ENCODE measurements around the gene HAO2. TPM values are rescaled to one million over a fixed set of nuclear protein-coding genes. Genes with fewer than 3 reads are reported as not detected.

Gene HAO2
- total and polyA plus RNA-seq, 2 donors (not counting 3 experiments of a cell fraction or from before 2014, with no cell fraction given): not detected

DNA sequence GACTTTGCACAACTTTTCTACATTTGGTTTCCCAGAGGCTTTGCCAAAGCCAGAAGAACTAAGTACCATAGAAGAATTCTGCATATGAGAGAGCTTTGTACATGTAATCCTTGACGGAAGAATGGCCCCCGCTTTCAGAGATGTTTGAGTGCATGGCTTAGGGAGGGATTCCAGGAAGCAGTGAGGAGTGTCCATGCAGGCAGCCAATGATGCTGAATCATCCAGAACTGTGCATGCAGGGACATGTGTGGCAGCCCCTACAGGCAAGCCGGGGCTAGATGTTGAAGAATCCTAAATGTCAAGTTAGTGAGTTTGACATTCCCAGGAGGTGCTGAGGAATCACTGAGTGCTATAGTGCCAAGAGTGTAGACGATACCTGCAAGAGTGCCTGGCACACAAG lies 9.9 kb upstream of the HAO2 start:
- POLR2A ChIA-PET: no interaction called here
- BruUV-seq (replicated peaks): no TSS peak
- CTCF ChIA-PET: interaction anchor here (4.9 kb wide), 1 partner anchor 83 kb away, joined by 18 read pairs; no protein-coding TSS in a partner anchor

More for the DNA sequence above, 9.9 kb upstream of the HAO2 start:
- Histone ChIP-seq H2AFZ (ENCODE audit: low read depth, low read length) (no peak overlapping the region), H3K9me1 (replicated peaks; ENCODE audit: control insufficient read depth, extremely low read depth, insufficient read depth, low read length) (no peaks in the 10 kb centered on the region), H3K4me1 (ENCODE audit: control insufficient read depth, extremely low read depth, insufficient read depth, low read length) (no peaks in the 10 kb centered on the region), H3K79me2 (ENCODE audit: control insufficient read depth, insufficient read depth, low read length) (no peaks in the 10 kb centered on the region), H3K4me3 (replicated peaks in 1 of 3; ENCODE audit: insufficient read depth in 1 of 3, low read depth in 1 of 3, low read length in 3 of 3) (no peak overlapping the region), H3K36me3 (ENCODE audit: control insufficient read depth in 2 of 2, extremely low read depth in 1 of 2, insufficient read depth in 2 of 2, low read length in 2 of 2) (no peaks in the 10 kb centered on the region), H3K27ac (ENCODE audit: insufficient read depth, low read depth, low read length) (no peak overlapping the region), H3K4me2 (ENCODE audit: insufficient read depth, low read length) (no peak overlapping the region), H4K20me1 (replicated peaks; ENCODE audit: control insufficient read depth, extremely low read depth, insufficient read depth, low read length) (no peaks in the 10 kb centered on the region), H3K9ac (replicated peaks; ENCODE audit: extremely low read depth, insufficient read depth, low read length) (no peak overlapping the region), H3K9me3 (replicated peaks; ENCODE audit: control insufficient read depth, insufficient read depth, low read length) (no peaks in the 10 kb centered on the region), H3K27me3 (ENCODE audit: control insufficient read depth in 2 of 2, insufficient read depth in 2 of 2, low read length in 2 of 2) (no peaks in the 10 kb centered on the region)
- FAIRE-seq (no peak), DNase-seq (ENCODE audit: low read depth, low spot score) (no peak)
- TF ChIP-seq POLR2AphosphoS5 (IDR thresholded peaks at IDR 0.05; ENCODE audit: insufficient read depth, low read depth, low read length) (no peak), FOS (IDR thresholded peaks at IDR 0.05; ENCODE audit: borderline replicate concordance, insufficient read depth, low read length) (no peak), MAX (IDR thresholded peaks at IDR 0.05; ENCODE audit: insufficient read depth, insufficient read length) (no peak), GATA2 (IDR thresholded peaks at IDR 0.05; ENCODE audit: insufficient read depth, insufficient read length, low read depth, low read length) (no peak), POLR2A (IDR thresholded peaks at IDR 0.05; ENCODE audit: low read depth, low read length) (no peak), EZH2 (IDR thresholded peaks at IDR 0.05; ENCODE audit: borderline replicate concordance, low read depth, low read length, severe bottlenecking) (no peak), JUN (IDR thresholded peaks at IDR 0.05; ENCODE audit: borderline replicate concordance, insufficient read depth, insufficient read length, low read depth) (no peak), MYC (IDR thresholded peaks at IDR 0.05; ENCODE audit: low read depth, low read length) (no peak)
- TF ChIP-seq, protein P1, sequence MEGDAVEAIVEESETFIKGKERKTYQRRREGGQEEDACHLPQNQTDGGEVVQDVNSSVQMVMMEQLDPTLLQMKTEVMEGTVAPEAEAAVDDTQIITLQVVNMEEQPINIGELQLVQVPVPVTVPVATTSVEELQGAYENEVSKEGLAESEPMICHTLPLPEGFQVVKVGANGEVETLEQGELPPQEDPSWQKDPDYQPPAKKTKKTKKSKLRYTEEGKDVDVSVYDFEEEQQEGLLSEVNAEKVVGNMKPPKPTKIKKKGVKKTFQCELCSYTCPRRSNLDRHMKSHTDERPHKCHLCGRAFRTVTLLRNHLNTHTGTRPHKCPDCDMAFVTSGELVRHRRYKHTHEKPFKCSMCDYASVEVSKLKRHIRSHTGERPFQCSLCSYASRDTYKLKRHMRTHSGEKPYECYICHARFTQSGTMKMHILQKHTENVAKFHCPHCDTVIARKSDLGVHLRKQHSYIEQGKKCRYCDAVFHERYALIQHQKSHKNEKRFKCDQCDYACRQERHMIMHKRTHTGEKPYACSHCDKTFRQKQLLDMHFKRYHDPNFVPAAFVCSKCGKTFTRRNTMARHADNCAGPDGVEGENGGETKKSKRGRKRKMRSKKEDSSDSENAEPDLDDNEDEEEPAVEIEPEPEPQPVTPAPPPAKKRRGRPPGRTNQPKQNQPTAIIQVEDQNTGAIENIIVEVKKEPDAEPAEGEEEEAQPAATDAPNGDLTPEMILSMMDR (IDR thresholded peaks at IDR 0.05; ENCODE audit: extremely low read depth in 1 of 2, insufficient read depth in 1 of 2, low read depth in 1 of 2, low read length in 2 of 2): no peak
- dilution Hi-C loops (cut with MboI; ENCODE audit: extremely low pct_ligation_motif_present, low sequenced_read_pairs): no loop called here
- intact Hi-C loops (cut with micrococcal nuclease): no loop called here

Data from endothelial cell of umbilical vein (primary cell).